ENCODE measurements around the gene SLX9.

Gene SLX9

GRCh38 chr21:44947111-44947929, 7.5 kb downstream of the SLX9 start:
- no peak for DNase-seq (ENCODE audit: low read depth in 2 of 2)

- DNase-seq (ENCODE audit: low read depth in 2 of 2) = no peak
Measured at GRCh38 chr21:44947930-44948331, 8.1 kb downstream of the SLX9 start.

- no peak for DNase-seq (ENCODE audit: low read depth in 2 of 2)
Measured at GRCh38 chr21:44948426-44949120, 8.7 kb downstream of the SLX9 start.

DNA sequence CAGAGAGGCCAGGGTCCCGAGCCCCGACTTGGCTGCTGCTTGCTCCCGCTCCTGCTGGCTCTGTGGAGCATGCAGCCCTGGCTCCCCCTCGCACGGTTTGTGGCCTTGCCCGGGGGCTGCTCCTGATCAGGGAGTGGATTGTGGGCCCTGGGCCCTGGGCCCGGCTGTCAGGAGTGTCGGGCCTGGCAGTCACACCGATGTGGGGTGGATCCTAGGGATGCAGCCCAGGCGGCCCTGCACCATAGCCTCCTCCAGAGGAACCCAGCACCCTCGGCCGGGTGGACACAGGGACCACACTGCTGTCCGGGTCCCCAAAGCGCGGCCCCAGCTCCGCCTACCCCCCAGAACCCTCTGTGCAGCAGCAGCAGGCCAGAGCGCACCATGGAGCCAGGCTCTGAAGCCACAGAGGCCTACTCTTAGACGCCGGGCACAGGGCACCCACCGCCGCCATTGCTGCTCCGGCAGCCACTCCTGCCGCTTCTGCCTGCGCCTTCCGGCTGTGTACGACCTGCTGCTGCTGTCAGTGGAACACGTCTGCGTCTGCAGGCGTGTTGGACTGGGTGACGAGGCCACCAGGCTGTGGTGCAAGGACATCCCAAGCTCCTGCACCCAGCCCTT, 9.4 kb downstream of the SLX9 start:
- no peak for DNase-seq (ENCODE audit: low read depth in 2 of 2)

- peak; percentile 46 to 81 for DNase-seq (ENCODE audit: low read depth in 2 of 2)
Measured at GRCh38 chr21:44949779-44950198, 10.0 kb downstream of the SLX9 start.

GRCh38 chr21:44950351-44950750, 10.5 kb downstream of the SLX9 start:
- DNase-seq (ENCODE audit: low read depth in 2 of 2) = no peak

DNA sequence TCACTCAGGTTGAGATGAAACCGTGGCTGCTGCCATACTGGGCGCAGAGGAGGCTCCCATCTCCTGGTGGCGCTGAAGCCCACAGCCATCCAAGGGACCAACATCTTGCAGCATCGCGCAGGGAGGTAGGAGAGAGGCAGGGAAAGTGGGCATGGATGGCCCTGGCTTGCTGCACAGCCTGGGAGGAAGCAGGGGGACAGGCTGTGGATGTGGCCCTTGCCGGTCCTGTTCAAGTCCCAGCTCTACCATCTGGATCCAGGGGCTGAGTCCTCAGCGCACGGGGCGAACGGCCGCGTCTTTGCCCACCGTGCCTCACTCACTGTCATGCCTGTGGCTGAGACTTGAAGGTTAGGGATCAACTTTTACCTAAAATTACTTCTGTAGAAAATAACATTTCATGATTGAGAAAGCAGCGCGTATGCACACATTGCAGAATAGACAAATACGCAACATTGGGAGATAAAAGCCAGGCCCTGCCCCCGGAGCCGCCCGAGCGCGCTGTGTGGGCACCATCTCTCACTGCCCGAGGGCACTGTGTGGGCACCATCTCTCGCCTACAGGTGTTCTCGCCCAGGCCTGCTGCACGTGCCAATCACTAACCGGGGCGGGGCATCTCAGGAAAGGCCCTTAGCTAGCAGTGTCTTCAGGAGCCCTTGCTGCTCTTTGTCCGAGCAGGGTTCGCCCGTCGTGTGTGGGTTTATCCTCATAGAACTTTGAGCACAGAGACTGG, 11.5 kb downstream of the SLX9 start:
- no peak for DNase-seq (ENCODE audit: low read depth in 2 of 2)

DNA sequence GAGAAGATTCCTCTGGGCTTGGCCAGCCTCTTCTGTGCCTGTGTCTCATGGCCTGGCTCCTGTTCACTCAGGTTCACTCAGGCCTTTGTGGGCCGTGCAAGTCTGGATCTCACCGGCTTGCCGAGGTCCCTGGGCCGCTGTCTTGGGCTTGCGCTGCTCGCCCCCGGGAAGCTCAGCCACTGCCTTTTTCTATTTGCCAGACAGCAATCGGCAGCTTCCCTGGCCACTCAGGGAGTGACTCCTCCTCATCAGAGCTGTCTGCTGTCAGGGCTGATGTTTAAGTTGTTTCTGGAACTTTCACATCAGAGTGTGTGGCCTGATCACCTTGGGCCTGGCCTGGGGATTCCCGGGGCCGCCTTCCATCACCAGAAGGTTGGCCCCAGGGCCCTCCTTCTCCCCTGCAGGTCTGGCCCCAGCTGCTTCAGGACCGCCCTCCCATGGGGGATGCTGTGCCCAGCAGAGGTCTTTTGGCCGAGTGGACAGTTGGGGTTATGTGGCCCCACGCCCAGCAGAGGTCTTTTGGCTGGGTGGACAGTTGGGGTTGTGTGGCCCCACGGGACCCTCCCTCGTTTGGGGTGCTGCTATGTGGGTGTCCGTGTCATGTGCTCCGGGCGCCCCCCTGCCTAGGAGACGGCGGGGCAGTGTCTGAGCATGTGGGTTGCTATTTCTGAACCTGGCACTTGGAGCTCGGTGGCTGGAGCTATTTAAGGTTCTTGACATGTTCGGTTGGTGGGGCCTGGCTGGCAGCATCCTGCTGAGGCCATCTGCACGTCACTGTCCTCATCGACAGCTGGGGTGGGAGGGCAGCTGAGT, 12.5 kb downstream of the SLX9 start:
- no peak for DNase-seq (ENCODE audit: low read depth in 2 of 2)

- DNase-seq (ENCODE audit: low read depth in 2 of 2) = no peak
Measured at GRCh38 chr21:44952929-44953627, 13.2 kb downstream of the SLX9 start.

DNA sequence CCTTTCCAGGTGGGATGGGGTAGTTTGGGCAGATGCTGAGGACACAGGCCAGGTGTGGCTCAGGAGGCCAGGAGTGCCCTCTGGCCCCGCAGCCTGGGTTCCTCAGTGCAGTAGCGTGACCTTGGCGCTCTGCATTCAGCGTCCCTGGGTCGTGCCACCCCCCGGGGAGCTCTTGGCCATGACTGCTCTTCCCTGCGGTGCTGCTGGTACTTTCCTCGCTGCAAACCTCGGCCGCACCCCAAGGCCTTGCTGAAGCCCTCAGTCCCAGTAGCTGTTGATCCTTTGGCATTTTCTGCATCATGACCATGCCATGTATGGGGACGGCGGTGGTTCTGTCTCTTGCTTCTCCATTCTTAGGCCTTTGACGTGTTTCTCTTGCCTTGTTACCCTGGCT, 13.8 kb downstream of the SLX9 start:
- no peak for DNase-seq (ENCODE audit: low read depth in 2 of 2)

DNA sequence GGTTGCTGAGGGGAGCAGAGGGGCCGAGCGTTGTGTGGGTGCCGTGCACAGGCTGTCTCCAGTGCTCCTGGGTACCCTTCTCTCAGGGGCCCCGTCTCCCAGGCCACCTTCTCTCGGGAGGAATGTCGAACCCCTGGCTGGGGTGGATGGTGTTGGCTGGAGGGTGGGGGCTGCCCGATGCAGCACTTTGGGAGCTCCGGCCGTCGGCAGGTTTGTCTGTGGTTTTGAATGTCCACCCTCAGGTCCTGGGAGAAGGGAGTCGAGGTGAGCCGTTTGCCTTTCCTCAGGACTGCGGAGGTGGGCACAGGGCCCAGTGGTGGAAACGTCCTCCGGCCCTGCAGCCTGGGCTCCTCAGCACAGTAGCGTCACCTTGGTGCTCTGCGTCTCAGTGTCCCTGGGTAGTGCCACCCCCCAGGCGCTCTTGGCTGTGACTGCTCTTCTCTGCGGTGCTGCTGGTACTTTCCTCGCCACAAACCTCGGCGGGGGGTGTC, 14.5 kb downstream of the SLX9 start:
- DNase-seq (ENCODE audit: low read depth in 2 of 2) = no peak

DNA sequence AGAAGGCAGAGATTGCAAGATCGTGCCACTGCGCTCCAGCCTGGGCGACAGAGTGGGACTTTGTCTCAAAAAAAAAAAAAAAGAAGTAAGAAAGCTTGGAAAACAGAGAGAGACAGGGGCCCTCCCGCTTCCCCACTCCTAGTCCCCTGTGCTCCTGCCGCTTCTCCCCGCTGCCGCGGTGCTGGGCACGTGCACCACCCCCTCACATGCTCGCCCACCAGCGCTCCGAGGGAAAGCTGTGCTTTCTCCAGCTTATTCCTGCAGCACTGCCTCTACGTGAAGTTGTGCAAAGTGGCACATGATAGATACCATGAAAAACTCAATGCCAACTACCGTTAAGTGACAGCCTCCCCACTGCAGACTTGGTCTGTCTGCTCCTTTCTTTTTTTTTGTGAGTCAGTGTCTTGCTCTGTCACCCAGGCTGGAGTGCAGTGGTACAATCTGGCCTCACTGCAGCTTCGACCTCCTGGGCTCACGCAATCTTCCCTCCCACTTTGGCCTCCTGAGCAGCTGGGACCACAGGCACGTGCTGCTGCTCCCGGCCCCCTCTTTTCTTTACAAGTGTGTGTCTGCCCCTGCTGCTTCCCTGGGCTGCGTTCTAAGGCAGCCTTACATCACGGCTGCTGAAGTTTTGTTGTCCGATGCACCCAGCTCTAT, 15.4 kb downstream of the SLX9 start:
- no peak for DNase-seq (ENCODE audit: low read depth in 2 of 2)

DNA sequence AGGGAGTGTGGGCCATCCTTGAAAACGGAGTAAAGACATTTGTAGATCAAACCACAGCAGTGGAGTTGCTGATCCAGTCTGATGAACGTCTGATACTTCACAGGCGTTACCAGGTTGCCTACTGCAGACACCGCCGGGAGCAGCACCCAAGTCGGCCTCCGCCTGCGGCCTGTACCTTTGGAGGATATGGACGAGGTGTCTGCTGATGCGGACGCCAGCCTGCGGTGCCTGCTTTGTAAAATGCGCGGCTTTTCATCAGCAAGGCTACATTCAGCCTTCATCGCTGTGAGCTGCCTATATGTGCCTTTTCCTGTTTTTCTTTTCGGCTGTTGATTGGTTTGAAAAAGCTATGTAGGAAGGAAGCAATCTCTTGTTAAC, 16.0 kb downstream of the SLX9 start:
- no peak for DNase-seq (ENCODE audit: low read depth in 2 of 2)

- DNase-seq (ENCODE audit: low read depth in 2 of 2) = no peak
Measured at GRCh38 chr21:44956356-44957046, 16.7 kb downstream of the SLX9 start.

DNA sequence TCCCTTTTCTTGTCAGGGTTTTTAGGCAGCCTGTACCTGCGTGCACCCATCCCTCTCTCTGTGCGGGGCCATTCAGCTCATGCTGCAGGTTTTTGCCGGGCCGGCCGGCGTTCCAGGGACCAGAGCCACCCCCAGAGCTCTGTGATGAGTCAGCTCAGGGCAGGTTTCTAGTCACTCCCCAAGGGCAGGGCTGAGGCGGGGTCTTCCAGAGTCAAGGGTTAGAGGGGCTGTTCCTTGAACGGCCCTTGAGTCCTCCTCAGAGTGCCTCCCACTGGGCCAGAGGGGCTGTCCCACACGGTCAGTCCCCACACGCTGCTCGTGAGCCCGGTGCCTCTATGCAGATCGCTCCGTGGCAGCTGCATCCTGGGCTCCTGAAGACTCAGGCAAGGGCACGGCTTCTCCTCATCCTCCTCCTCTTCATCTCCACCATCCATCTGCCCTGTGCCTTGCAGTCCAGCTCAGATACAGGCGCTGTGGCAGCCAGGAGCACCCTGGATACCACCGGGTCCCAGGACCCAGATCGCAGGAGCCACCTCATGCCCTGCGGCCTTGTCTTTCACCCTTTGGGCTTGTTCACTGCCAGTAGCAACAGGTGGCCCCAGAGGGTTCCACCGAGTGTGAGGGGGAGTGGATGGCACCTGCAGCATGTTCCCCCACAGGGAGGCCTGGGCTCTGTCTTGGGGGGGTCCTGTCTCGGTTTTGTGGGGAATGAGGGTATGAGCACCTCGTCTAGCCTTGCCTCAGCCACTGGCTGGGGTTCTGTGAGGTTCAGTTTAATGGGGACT, 17.4 kb downstream of the SLX9 start:
- no peak for DNase-seq (ENCODE audit: low read depth in 2 of 2)

DNA sequence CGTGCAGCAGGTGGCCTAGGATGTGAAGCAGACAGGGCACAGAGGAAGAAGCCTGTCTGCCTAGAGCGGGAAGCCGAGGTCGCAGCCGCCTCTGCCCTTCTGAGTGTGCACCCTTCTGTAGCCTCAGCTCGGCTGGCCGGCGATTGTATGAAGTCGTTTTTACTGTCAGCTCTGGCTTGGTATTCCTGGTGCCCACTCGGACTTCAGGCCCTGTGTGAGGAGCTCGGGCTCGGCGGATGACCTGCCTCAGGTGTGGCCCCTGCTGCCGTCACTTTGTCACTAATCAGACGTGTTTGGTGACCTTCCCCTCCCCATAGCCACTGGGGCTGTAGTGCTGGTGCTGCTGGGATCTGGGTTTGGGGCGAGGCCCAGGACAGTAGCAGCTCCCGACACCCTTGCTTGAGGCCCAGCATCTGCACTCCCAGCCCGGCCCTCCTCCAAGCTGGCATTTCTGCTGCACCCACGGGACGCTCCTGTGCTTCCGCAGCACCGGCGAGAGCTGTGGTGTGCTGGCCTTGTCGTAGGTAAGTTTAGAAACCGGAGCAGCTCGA, 18.1 kb downstream of the SLX9 start:
- DNase-seq (ENCODE audit: low read depth in 2 of 2) = no peak

GRCh38 chr21:44958471-44959191, 18.8 kb downstream of the SLX9 start:
- DNase-seq (ENCODE audit: low read depth in 2 of 2) = no peak
